ENCODE data around the gene CHMP4A. TPM values are rescaled to one million over a fixed set of nuclear protein-coding genes. Genes with fewer than 3 reads are reported as not detected.
A peak's percentile ranks its signal among the peaks of the same experiment; 100 is the strongest.

The CHMP4A gene
- total RNA-seq, 1 experiment from 2014 or later = 32.7 TPM

GRCh38 chr14:24162093-24162492 lies 51.2 kb downstream of the CHMP4A start (continued):
- TF ChIP-seq AFF4 (CRISPR knock-in tag; IDR thresholded peaks at IDR 0.05; ENCODE audit: borderline replicate concordance) (no peak), TCF7 (CRISPR knock-in tag; IDR thresholded peaks at IDR 0.05; ENCODE audit: low read depth) (no peak), TEAD4 (CRISPR knock-in tag; IDR thresholded peaks at IDR 0.05) (no peak)

GRCh38 chr14:24160850-24161804 lies 52.2 kb downstream of the CHMP4A start, which contains the start of gene IRF9:
Gene IRF9 (plus strand): TSS chr14:24161265. CDS start chr14:24162145, 880 bp downstream.
- Mint-ChIP-seq H3K4me3 (peak within 1 kb of the TSS; percentile 70), H3K27me3 (ENCODE audit: low read depth) (no peaks in the 10 kb centered on the region)
- POLR2A ChIA-PET = interaction anchor here (0.5 to 2.3 kb wide), 15 partner anchors 10 to 876 kb away, joined by 3 to 13 read pairs (median 4); partner anchors contain the start of genes CHMP4A, DCAF11, EMC9 and IPO4
- TF ChIP-seq NR3C1 (CRISPR knock-in tag; conservative IDR thresholded peaks at IDR 0.05; ENCODE audit: low read depth) (no peak), RORB (CRISPR knock-in tag; IDR thresholded peaks at IDR 0.05) (no peak), TP53 (CRISPR knock-in tag; IDR thresholded peaks at IDR 0.05) (no peak), KAT7 (CRISPR knock-in tag; IDR thresholded peaks at IDR 0.05; ENCODE audit: borderline replicate concordance) (no peak), ZNF281 (CRISPR knock-in tag; IDR thresholded peaks at IDR 0.05) (no peak), USF2 (CRISPR knock-in tag; IDR thresholded peaks at IDR 0.05) (peak; percentile 96), ETV6 (CRISPR knock-in tag; IDR thresholded peaks at IDR 0.05) (peak; percentile 73; the same call in 1 of the 2 replicates), STAT6 (CRISPR knock-in tag; conservative IDR thresholded peaks at IDR 0.05; ENCODE audit: low read depth) (no peak), AR (CRISPR knock-in tag; IDR thresholded peaks at IDR 0.05) (no peak), ZMAT4 (CRISPR knock-in tag; IDR thresholded peaks at IDR 0.05) (no peak; the same call in 1 of the 2 replicates), E2F1 (CRISPR knock-in tag; IDR thresholded peaks at IDR 0.05) (no peak), EMX1 (CRISPR knock-in tag; IDR thresholded peaks at IDR 0.05) (no peak), SOX15 (CRISPR knock-in tag; IDR thresholded peaks at IDR 0.05) (no peak), MYBL2 (CRISPR knock-in tag; IDR thresholded peaks at IDR 0.05) (no peak), PRRX2 (CRISPR knock-in tag; IDR thresholded peaks at IDR 0.05) (peak; percentile 62), FOXP1 (CRISPR knock-in tag; IDR thresholded peaks at IDR 0.05; ENCODE audit: borderline replicate concordance) (no peak)

More at GRCh38 chr14:24160850-24161804, 52.2 kb downstream of the CHMP4A start, which contains the start of gene IRF9:
- CTCF ChIA-PET = interaction anchor here (0.6 to 2.7 kb wide), 53 partner anchors 9 to 270 kb away, joined by 3 to 55 read pairs (median 6); partner anchors contain the start of genes CARMIL3, CHMP4A, CIDEB and DCAF11
- peak; percentile 97 for ATAC-seq
- peak; percentile 99 for DNase-seq (ENCODE audit: low spot score)
- Mint-ChIP-seq H3K36me3 (peaks cover 34% of the 10 kb centered on the region), H3K9me3 (no peaks in the 10 kb centered on the region), H3K4me1 (peaks cover 13% of the 10 kb centered on the region), H3K27ac (peak within 1 kb of the TSS; percentile 90)
